ENCODE measurements around the gene KRT4. TPM values are rescaled to one million over a fixed set of nuclear protein-coding genes. Genes with fewer than 3 reads are reported as not detected.
A peak's percentile ranks its signal among the peaks of the same experiment; 100 is the strongest.
"Not testable (repeated sequence)": the region's sequence is repeated elsewhere in the genome, so short reads cannot be mapped to it uniquely, and the experiment has no call there.

KRT4 gene
- total RNA-seq, 1 experiment from 2014 or later = not detected

GRCh38 chr12:52807544-52808470, 6.1 kb downstream of the KRT4 start:
- DNase-seq (ENCODE audit: low read depth) = no peak

- no peak for DNase-seq (ENCODE audit: low read depth)
These were observed 6.9 kb downstream of the KRT4 start for GRCh38 chr12:52806821-52807543.

- DNase-seq (ENCODE audit: low read depth) = no peak
These were observed 7.6 kb downstream of the KRT4 start for GRCh38 chr12:52806169-52806811.

- DNase-seq (ENCODE audit: low read depth) = no peak
These were observed 8.2 kb downstream of the KRT4 start for GRCh38 chr12:52805739-52806138.

GRCh38 chr12:52805000-52805399, 8.9 kb downstream of the KRT4 start:
- no peak for DNase-seq (ENCODE audit: low read depth)

GRCh38 chr12:52802442-52802841, 11.5 kb downstream of the KRT4 start:
- no peak for DNase-seq (ENCODE audit: low read depth)

- no peak for DNase-seq (ENCODE audit: low read depth)
These were observed 12.1 kb downstream of the KRT4 start for GRCh38 chr12:52801773-52802172.

GRCh38 chr12:52800259-52800917, 13.5 kb downstream of the KRT4 start:
- DNase-seq (ENCODE audit: low read depth) = no peak

GRCh38 chr12:52799505-52800211, 14.3 kb downstream of the KRT4 start:
- no peak for DNase-seq (ENCODE audit: low read depth)

- DNase-seq (ENCODE audit: low read depth) = peak; percentile 52
These were observed 15.0 kb downstream of the KRT4 start for GRCh38 chr12:52798671-52799504.

- DNase-seq (ENCODE audit: low read depth) = peak; percentile 58
These were observed 15.8 kb downstream of the KRT4 start for GRCh38 chr12:52798003-52798670.

GRCh38 chr12:52797529-52797894, 16.4 kb downstream of the KRT4 start:
- no peak for DNase-seq (ENCODE audit: low read depth)

- no peak for DNase-seq (ENCODE audit: low read depth)
These were observed 16.9 kb downstream of the KRT4 start for GRCh38 chr12:52796839-52797528.

GRCh38 chr12:52796429-52796794, 17.5 kb downstream of the KRT4 start:
- DNase-seq (ENCODE audit: low read depth) = no peak

GRCh38 chr12:52795694-52796428, 18.1 kb downstream of the KRT4 start, which contains the start of gene KRT3:
TSS of gene KRT3 (minus strand) at chr12:52796117. CDS start at chr12:52796042, 75 bp downstream.
- DNase-seq (ENCODE audit: low read depth) = no peak

GRCh38 chr12:52795332-52795674, 18.6 kb downstream of the KRT4 start:
- DNase-seq (ENCODE audit: low read depth) = not testable (repeated sequence)

- no peak for DNase-seq (ENCODE audit: low read depth)
These were observed 19.2 kb downstream of the KRT4 start for GRCh38 chr12:52794479-52795331.
